ENCODE data around the gene CHD3. TPM values are rescaled to one million over a fixed set of nuclear protein-coding genes. Genes with fewer than 3 reads are reported as not detected.

Gene CHD3
- total and polyA plus RNA-seq, 2 of the 13 experiments (the other 11 are each of a cell fraction or from before 2014, with no cell fraction given): 2.7 to 3.7 TPM

DNA sequence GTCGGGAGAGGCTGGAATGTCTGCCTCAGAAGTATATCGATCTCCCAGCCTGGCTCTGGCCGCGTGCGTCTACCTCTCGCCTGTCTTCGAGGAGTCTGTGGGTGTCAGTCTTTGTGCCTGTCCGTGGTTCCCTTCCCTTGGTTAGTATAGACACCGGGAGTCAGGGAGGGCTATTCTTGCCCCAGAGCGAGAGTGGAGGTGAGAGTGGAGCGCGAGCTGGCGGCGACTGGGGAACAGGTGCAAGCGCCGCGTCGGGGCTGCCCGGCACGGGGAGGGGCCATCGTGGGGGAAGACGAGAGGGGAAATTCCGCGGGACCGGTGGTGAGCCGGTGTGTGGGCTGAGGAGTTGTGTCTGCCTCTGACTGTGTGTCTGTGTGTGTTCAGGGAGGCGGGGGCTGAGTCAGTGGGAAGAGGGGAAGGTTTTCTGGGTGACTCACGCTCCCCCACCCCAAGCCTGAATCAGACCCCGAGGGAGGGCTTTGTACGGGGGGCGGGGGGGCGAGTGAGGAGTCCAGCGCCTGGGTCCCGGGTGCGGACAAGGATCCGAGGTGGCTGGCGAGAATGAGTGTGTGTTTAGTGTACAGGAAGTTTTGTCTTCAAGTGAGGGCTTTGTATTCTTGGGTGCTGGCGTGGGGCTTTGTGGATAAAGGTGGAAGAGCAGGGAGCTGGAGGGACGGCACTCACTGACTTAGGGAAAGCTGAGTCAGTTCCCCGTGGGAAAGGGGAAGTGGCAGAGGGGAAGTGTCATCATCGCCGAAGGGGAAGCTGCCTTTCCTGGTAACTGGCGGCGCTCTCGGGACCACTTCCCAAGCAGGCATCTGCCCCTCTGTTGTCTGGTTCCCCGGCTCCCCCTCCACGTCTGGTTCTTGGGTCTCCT, 46.0 kb upstream of the CHD3 start (continued):
- TF ChIP-seq, protein P1, sequence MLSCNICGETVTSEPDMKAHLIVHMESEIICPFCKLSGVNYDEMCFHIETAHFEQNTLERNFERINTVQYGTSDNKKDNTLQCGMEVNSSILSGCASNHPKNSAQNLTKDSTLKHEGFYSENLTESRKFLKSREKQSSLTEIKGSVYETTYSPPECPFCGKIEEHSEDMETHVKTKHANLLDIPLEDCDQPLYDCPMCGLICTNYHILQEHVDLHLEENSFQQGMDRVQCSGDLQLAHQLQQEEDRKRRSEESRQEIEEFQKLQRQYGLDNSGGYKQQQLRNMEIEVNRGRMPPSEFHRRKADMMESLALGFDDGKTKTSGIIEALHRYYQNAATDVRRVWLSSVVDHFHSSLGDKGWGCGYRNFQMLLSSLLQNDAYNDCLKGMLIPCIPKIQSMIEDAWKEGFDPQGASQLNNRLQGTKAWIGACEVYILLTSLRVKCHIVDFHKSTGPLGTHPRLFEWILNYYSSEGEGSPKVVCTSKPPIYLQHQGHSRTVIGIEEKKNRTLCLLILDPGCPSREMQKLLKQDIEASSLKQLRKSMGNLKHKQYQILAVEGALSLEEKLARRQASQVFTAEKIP (CRISPR knock-in tag; IDR thresholded peaks at IDR 0.05; ENCODE audit: borderline replicate concordance): no peak
- TF ChIP-seq CAMTA2 (CRISPR knock-in tag; IDR thresholded peaks at IDR 0.05; ENCODE audit: borderline replicate concordance): no peak
- TF ChIP-seq CBX2 (IDR thresholded peaks at IDR 0.05; ENCODE audit: low read depth, low read length): no peak
- TF ChIP-seq CBX2 (CRISPR knock-in tag; IDR thresholded peaks at IDR 0.05; ENCODE audit: low read depth): no peak
- TF ChIP-seq ZNF234 (CRISPR knock-in tag; conservative IDR thresholded peaks at IDR 0.05): no peak
- TF ChIP-seq ZFP36 (IDR thresholded peaks at IDR 0.05; ENCODE audit: borderline replicate concordance, low read depth, low read length, partially characterized antibody): no peak
- TF ChIP-seq MIER2 (CRISPR knock-in tag; IDR thresholded peaks at IDR 0.05): no peak
- no peak for TF ChIP-seq ZBTB3 (CRISPR knock-in tag; IDR thresholded peaks at IDR 0.05; ENCODE audit: borderline replicate concordance, low read depth)
- TF ChIP-seq HNRNPLL (IDR thresholded peaks at IDR 0.05; ENCODE audit: low read depth, low read length, poor library complexity, severe bottlenecking): peak; percentile 2
- no peak for TF ChIP-seq ZNF644 (CRISPR knock-in tag; IDR thresholded peaks at IDR 0.05; ENCODE audit: low read depth)
- 0 out of 2 replicates have a peak, but pooled peaks have one; percentile 0 for TF ChIP-seq MED13 (CRISPR knock-in tag; IDR thresholded peaks at IDR 0.05)
- TF ChIP-seq KLF11 (CRISPR knock-in tag; IDR thresholded peaks at IDR 0.05): no peak
- no peak for TF ChIP-seq ZNF766 (CRISPR knock-in tag; IDR thresholded peaks at IDR 0.05; ENCODE audit: borderline replicate concordance)
- no peak for TF ChIP-seq RAD51 (IDR thresholded peaks at IDR 0.05; ENCODE audit: borderline replicate concordance)
- no peak for TF ChIP-seq ZNF678 (CRISPR knock-in tag; IDR thresholded peaks at IDR 0.05)
- TF ChIP-seq, protein P2, sequence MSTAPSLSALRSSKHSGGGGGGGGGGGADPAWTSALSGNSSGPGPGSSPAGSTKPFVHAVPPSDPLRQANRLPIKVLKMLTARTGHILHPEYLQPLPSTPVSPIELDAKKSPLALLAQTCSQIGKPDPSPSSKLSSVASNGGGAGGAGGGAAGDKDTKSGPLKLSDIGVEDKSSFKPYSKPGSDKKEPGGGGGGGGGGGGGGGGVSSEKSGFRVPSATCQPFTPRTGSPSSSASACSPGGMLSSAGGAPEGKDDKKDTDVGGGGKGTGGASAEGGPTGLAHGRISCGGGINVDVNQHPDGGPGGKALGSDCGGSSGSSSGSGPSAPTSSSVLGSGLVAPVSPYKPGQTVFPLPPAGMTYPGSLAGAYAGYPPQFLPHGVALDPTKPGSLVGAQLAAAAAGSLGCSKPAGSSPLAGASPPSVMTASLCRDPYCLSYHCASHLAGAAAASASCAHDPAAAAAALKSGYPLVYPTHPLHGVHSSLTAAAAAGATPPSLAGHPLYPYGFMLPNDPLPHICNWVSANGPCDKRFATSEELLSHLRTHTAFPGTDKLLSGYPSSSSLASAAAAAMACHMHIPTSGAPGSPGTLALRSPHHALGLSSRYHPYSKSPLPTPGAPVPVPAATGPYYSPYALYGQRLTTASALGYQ (CRISPR knock-in tag; IDR thresholded peaks at IDR 0.05): no peak
- TF ChIP-seq, protein P3, sequence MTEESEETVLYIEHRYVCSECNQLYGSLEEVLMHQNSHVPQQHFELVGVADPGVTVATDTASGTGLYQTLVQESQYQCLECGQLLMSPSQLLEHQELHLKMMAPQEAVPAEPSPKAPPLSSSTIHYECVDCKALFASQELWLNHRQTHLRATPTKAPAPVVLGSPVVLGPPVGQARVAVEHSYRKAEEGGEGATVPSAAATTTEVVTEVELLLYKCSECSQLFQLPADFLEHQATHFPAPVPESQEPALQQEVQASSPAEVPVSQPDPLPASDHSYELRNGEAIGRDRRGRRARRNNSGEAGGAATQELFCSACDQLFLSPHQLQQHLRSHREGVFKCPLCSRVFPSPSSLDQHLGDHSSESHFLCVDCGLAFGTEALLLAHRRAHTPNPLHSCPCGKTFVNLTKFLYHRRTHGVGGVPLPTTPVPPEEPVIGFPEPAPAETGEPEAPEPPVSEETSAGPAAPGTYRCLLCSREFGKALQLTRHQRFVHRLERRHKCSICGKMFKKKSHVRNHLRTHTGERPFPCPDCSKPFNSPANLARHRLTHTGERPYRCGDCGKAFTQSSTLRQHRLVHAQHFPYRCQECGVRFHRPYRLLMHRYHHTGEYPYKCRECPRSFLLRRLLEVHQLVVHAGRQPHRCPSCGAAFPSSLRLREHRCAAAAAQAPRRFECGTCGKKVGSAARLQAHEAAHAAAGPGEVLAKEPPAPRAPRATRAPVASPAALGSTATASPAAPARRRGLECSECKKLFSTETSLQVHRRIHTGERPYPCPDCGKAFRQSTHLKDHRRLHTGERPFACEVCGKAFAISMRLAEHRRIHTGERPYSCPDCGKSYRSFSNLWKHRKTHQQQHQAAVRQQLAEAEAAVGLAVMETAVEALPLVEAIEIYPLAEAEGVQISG (CRISPR knock-in tag; IDR thresholded peaks at IDR 0.05): no peak
- no peak for TF ChIP-seq ZNF121 (CRISPR knock-in tag; IDR thresholded peaks at IDR 0.05)
- TF ChIP-seq ZNF501 (CRISPR knock-in tag; IDR thresholded peaks at IDR 0.05): no peak; the same call in 1 of the 2 replicates
- TF ChIP-seq ZNF746 (CRISPR knock-in tag; IDR thresholded peaks at IDR 0.05): no peak
- no peak for TF ChIP-seq ZSCAN12 (CRISPR knock-in tag; IDR thresholded peaks at IDR 0.05)
- no peak for TF ChIP-seq RELA (CRISPR knock-in tag; IDR thresholded peaks at IDR 0.05)
